GM19455 (cell line): ENCODE results near the gene KLF9.
"Not testable (repeated sequence)": the region's sequence is repeated elsewhere in the genome, so short reads cannot be mapped to it uniquely, and the experiment has no call there.

ENCODE experiments used
- ATAC-seq: cut with Tn5 transposase; IDR thresholded peaks from one replicate; pipeline ENCODE4 v1.9.1; 2021; ENCODE audit not compliant: unreplicated experiment

KLF9 gene

GRCh38 chr9:70405808-70406433 is 8.5 kb downstream of the KLF9 start:
- peak; percentile 15 for ATAC-seq

DNA sequence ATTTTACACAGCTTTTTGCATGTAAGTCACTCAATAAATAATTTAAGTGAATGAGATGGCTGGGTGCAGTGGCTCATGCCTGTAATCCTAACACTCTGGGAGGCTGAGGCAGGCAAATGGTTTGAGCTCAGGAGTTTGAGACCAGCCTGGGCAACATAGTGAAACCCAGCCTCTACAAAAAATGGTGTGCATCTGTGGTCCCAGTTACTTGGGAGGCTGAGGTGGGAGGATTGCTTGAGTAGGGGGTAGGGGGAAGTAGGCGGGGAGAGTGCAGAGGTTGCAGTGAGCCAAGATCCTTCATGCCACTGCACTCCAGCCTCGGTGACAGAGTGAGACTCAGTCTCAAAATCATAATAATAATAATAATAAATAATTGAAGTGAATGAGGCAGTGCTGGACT is 10.2 kb downstream of the KLF9 start:
- no peak for ATAC-seq

GRCh38 chr9:70403618-70404025 is 10.8 kb downstream of the KLF9 start:
- ATAC-seq = no peak

- no peak for ATAC-seq
Observed at GRCh38 chr9:70403166-70403565, 11.3 kb downstream of the KLF9 start.

GRCh38 chr9:70402213-70402612 is 12.2 kb downstream of the KLF9 start:
- no peak for ATAC-seq

GRCh38 chr9:70401241-70401640 is 13.2 kb downstream of the KLF9 start:
- not testable (repeated sequence) for ATAC-seq

- no peak for ATAC-seq
Observed at GRCh38 chr9:70400107-70400892, 14.2 kb downstream of the KLF9 start.

DNA sequence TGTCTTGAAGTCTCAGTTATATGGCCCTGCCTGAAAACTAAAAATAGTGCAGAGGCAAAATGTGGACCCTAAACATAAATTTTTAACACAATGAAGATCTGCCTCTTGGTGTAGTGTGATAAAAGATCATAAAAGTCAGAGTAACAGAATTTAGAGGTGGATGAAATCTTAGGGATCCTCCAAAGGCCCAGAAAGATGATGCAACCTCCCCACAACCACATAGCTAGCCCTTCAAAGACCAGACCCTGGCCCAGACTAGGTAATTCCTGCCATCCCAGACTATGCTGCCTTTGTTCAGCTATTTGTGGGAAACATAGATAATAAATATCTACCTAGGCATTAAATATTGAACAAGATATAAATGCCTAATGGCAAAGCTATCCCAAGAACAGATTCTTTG is 15.3 kb downstream of the KLF9 start:
- ATAC-seq = no peak

GRCh38 chr9:70398145-70398556 is 16.3 kb downstream of the KLF9 start:
- ATAC-seq = peak; percentile 98

DNA sequence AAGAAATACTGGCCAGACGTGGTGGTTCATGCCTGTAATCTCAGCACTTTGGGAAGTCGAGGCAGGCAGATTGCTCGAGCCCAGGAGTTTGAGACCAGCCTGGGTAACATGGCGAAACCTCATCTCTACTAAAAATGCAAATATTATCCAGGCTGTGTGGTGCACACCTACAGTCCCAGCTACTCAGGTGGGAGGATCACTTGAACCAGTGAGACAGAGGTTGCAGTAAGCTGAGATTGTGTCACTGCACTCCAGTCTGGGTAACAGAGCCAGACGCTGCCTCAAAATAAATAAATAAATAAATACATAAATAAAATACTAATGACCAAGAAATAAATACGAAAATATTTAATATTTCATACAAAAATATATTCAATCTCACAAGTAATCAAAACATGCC is 18.8 kb downstream of the KLF9 start:
- no peak for ATAC-seq

DNA sequence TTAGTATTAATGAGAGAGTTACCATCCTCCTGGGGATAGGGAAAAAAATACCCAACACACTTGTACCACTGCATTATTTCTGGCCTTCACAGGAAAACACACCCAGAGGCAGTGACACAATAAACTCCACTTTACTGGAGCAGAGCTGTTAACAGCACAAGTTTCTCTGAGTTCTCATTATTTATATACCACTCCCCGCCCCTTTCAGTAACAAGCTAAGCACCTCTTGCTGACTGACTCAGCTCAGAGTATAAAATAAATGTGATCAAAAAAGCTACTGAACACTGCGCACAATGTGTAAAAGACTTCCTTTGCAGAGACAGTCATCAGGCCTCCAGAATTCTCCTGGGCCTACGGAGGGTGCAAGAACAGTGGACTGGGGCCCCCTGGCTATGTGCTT is 21.6 kb downstream of the KLF9 start:
- ATAC-seq = no peak

DNA sequence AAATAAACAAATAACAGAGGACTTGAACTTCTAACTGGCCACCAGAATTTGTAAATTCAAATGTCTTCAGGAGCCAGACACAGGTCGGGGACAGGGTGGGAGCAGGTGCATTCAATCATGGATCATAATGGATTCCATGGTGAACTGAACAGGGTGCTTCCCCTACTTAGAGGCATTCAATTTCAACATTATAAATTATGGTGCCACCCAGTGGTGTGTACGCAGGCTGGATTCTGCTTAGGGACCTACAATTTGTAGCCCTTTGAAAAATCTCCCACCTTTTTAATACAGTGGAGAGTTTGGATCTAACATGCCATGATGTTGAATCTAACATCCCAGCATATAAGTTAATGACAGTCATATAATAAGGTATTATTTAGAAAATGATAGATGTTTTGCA is 22.3 kb downstream of the KLF9 start:
- no peak for ATAC-seq

- ATAC-seq = no peak
Observed at GRCh38 chr9:70390933-70391341, 23.5 kb downstream of the KLF9 start.

- ATAC-seq = no peak
Observed at GRCh38 chr9:70389621-70390266, 24.7 kb downstream of the KLF9 start.

DNA sequence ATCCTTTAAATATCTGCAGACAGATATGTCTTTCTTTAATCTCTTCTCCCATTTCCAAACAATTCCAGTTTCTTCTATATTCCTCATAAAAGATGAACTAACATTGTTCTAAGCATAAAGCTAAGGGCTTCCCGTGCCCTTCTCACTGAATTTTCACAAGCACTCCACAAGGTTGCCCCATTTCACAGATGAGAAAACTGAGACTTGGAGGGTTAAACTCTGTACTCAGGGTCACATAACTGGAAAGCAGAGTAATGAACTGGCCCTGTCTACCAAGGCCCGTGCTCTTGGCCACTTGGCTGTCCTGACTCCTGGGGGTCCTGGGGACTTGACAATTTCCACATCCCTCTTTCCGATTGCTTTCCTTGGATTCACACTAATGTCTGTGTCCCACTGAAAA is 25.3 kb downstream of the KLF9 start:
- ATAC-seq = no peak

DNA sequence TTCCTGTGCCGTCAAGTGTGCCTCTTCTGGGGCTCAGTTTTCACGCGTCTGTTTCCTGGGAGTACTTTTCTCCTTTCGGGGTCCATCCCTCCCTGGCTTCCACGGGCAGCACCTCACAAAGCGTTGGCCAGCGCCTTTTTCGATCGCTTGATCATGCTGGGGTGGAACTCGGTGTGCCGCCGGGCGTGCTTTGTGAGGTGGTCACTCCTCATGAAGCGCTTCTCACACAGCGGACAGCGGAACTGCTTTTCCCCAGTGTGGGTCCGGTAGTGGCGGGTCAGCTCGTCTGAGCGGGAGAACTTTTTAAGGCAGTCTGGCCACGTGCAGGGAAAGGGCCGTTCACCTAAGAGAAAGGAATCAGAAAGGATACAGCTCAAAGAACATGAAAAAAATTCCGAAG is 26.8 kb downstream of the KLF9 start:
- no peak for ATAC-seq

DNA sequence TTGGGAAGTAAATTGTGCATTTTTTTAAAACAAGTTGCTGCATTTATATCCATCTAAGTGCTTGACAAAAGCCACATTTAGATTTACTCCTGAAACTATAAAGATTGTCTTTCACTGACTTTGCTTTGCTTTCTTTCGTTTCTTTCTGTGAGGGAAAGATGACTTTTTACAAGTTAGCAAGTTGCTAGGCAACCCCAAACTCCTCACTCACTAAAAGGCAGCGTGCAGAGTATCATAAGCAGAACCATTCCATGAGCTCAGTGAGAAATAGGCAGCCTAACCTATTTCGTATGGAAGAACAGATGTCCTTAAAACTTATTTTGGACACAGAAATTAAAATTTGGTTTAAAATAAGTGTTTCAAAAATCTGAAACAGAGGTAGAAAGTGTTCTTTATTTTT is 29.0 kb downstream of the KLF9 start:
- no peak for ATAC-seq

- no peak for ATAC-seq
Observed at GRCh38 chr9:70382709-70383605, 31.5 kb downstream of the KLF9 start.

DNA sequence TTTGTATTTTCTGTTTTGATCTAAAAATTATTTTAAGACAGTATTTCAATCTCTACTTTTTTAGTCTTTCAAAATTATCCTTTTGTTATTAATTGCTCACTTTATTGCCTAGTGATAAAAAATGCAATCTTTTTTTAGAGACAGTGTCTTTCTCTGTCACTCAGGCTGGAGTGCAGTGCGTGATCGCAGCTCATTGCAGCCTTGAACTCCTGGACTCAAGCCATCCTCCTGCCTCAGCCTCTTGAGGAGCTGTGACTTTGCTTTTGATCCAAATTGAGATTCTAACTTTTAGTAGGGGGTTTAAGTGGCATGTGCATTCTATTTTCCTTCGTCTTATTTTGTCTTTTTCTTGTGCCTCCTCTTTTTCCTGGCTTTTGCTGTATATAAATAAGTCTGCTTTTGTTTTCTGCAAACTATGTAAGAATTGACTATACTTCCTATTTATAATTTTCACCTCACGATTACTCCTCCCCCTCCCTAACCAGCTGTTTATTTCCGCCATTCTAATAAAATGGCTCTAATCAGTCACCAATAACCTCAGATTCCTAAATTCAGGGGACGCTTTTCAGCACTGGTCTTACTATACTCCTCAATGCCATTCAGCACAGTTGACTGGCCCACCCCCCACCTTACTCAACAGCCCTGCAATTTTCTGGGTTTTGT is 32.3 kb downstream of the KLF9 start:
- no peak for ATAC-seq

- ATAC-seq = no peak
Observed at GRCh38 chr9:70374962-70375618, 39.4 kb downstream of the KLF9 start.
